CD4-positive, alpha-beta memory T cell (primary cell): Measurements from ENCODE around the gene WDPCP. TPM values are rescaled to one million over a fixed set of nuclear protein-coding genes. Genes with fewer than 3 reads are reported as not detected.
"Not testable (repeated sequence)": the region's sequence is repeated elsewhere in the genome, so short reads cannot be mapped to it uniquely, and the experiment has no call there.

ENCODE experiments used
- CTCF ChIA-PET: fragments of 350-600 bp; sonication (Branson Sonifier 250); formaldehyde crosslinking; loops from one replicate; lab custom pipeline; 2021; ENCODE audit warnings: inconsistent platforms; ENCODE audit not compliant: partially characterized antibody; lab: Charles Lee
- POLR2A ChIA-PET: fragments of 350-600 bp; sonication (Branson Sonifier 250); formaldehyde crosslinking; loops from one replicate; lab custom pipeline; 2021; ENCODE audit not compliant: partially characterized antibody; lab: Charles Lee
- DNase-seq, 5 donors: peaks; one replicate each; pipeline versions ENCODE4 v3.0.0 to v3.0.0-alpha.2; 2020 to 2022; ENCODE audit warnings: mixed read lengths in 1 of 5
- H3K27ac ChIP-seq: one replicate; pipeline ENCODE4 v1.7.0; 2013; ENCODE audit warnings: low read depth, low read length
- H3K27me3 ChIP-seq: 2 replicates; pipeline ENCODE4 v1.7.0; 2013; ENCODE audit warnings: mild to moderate bottlenecking, low read length, moderate library complexity; ENCODE audit not compliant: insufficient read depth
- H3K36me3 ChIP-seq: 2 replicates; pipeline ENCODE4 v1.7.0; 2013; ENCODE audit warnings: mild to moderate bottlenecking, low read length, moderate library complexity; ENCODE audit not compliant: insufficient read depth
- H3K4me1 ChIP-seq: 2 replicates; pipeline ENCODE4 v1.7.0; 2013; ENCODE audit warnings: mild to moderate bottlenecking, low read length, moderate library complexity; ENCODE audit not compliant: insufficient read depth
- H3K4me3 ChIP-seq, 2 donors: one replicate each; pipeline ENCODE4 v1.7.0; 2013; ENCODE audit warnings: low read length in 2 of 2, mild to moderate bottlenecking in 1 of 2
- H3K9me3 ChIP-seq, 2 donors: one replicate each; pipeline ENCODE4 v1.7.0; 2013; ENCODE audit warnings: low read length in 2 of 2, control low read depth in 1 of 2; ENCODE audit not compliant: control insufficient read depth in 1 of 2
- H3K27ac Mint-ChIP-seq, 7 donors: one replicate each; pipeline ENCODE4 v1.8.0; 2020 to 2021; ENCODE audit warnings: mixed read lengths in 7 of 7, mild to moderate bottlenecking in 6 of 7, inconsistent platforms in 3 of 7, moderate library complexity in 3 of 7
- H3K27me3 Mint-ChIP-seq, 2 donors: one replicate each; pipeline ENCODE4 v1.8.0; 2020 to 2021; ENCODE audit warnings: mixed read lengths in 2 of 2
- H3K36me3 Mint-ChIP-seq, 2 donors: one replicate each; pipeline ENCODE4 v1.8.0; 2020 to 2021; ENCODE audit warnings: mixed read lengths in 2 of 2, inconsistent platforms in 1 of 2, mild to moderate bottlenecking in 1 of 2
- H3K4me1 Mint-ChIP-seq, 4 donors: one replicate each; pipeline ENCODE4 v1.8.0; 2020 to 2021; ENCODE audit warnings: mixed read lengths in 4 of 4, mild to moderate bottlenecking in 1 of 4
- H3K4me3 Mint-ChIP-seq, 8 donors: one replicate each; pipeline ENCODE4 v1.8.0; 2020 to 2021; ENCODE audit warnings: mixed read lengths in 8 of 8, mild to moderate bottlenecking in 7 of 8, moderate library complexity in 6 of 8, inconsistent platforms in 3 of 8
- H3K9me3 Mint-ChIP-seq, 8 donors: one replicate each; pipeline ENCODE4 v1.8.0; 2020 to 2021; ENCODE audit warnings: mixed read lengths in 8 of 8, mild to moderate bottlenecking in 5 of 8, inconsistent platforms in 3 of 8, moderate library complexity in 1 of 8
- intact Hi-C: fragments of 100-400 bp; cut with micrococcal nuclease; formaldehyde crosslinking; loops from one replicate; pipeline ENCODE4 v1.15.1; 2023
- polyA plus RNA-seq, 2 donors: library from polyadenylated mRNA; unstranded; fragments of 300-500 nt; fragmentation: Illumina TruSeq; gene quantifications; one replicate each; pipeline ENCODE4 v1.2.3, GENCODE V29; 2021
- total RNA-seq, 2 experiments: library from RNA; stranded (reverse); gene quantifications; one replicate each; pipeline ENCODE4 v1.2.3, GENCODE V29; 2021

WDPCP gene
- total and polyA plus RNA-seq, 4 experiments from 2014 or later = 2.9 to 13.2 (median 6.9) TPM

- Histone ChIP-seq H3K4me1 (no peaks in the 10 kb centered on the region), H3K9me3 (no peaks in the 10 kb centered on the region), H3K4me3 (no peak overlapping the region), H3K27me3 (no peaks in the 10 kb centered on the region), H3K36me3 (no peaks in the 10 kb centered on the region), H3K27ac (no peak overlapping the region)
- H3K27me3 Mint-ChIP-seq = no peaks in the 10 kb centered on the region
- DNase-seq = no peak
- CTCF ChIA-PET = no interaction called here
- no peaks in the 10 kb centered on the region for H3K4me1 Mint-ChIP-seq
- POLR2A ChIA-PET = no interaction called here
- peaks cover 0 to 20% (median 11%) of the 10 kb centered on the region in 8 donors for H3K9me3 Mint-ChIP-seq
- intact Hi-C loops = no loop called here
- peak overlapping the region in 1 of 7 donors; percentile 79 for H3K27ac Mint-ChIP-seq
- H3K36me3 Mint-ChIP-seq = peaks cover 17 to 55% of the 10 kb centered on the region in 2 donors
- no peak overlapping the region for H3K4me3 Mint-ChIP-seq
Observed at GRCh38 chr2:63326473-63326872, 261.8 kb downstream of the WDPCP start.

- H3K4me3 Mint-ChIP-seq, intact Hi-C loops, DNase-seq, H3K36me3 ChIP-seq, H3K4me3 ChIP-seq, H3K27me3 Mint-ChIP-seq, H3K27ac ChIP-seq, CTCF ChIA-PET, H3K4me1 ChIP-seq, H3K9me3 ChIP-seq, H3K27ac Mint-ChIP-seq, H3K27me3 ChIP-seq, POLR2A ChIA-PET, H3K4me1 Mint-ChIP-seq: not testable (repeated sequence)
- Mint-ChIP-seq H3K9me3 (peaks cover 0 to 16% (median 10%) of the 10 kb centered on the region in 8 donors), H3K36me3 (peaks cover 14 to 51% of the 10 kb centered on the region in 2 donors)
Observed at GRCh38 chr2:63323662-63324061, 264.6 kb downstream of the WDPCP start.

- H3K9me3 ChIP-seq, H3K36me3 ChIP-seq, H3K4me1 ChIP-seq, H3K4me1 Mint-ChIP-seq, intact Hi-C loops, H3K4me3 Mint-ChIP-seq, H3K27ac ChIP-seq, POLR2A ChIA-PET, H3K4me3 ChIP-seq, CTCF ChIA-PET, H3K27ac Mint-ChIP-seq, H3K27me3 ChIP-seq, H3K27me3 Mint-ChIP-seq, DNase-seq: not testable (repeated sequence)
- Mint-ChIP-seq H3K36me3 (peaks cover 12 to 45% of the 10 kb centered on the region in 2 donors), H3K9me3 (peaks cover 2 to 16% (median 8%) of the 10 kb centered on the region in 8 donors)
Observed at GRCh38 chr2:63321973-63322372, 266.3 kb downstream of the WDPCP start.

DNA sequence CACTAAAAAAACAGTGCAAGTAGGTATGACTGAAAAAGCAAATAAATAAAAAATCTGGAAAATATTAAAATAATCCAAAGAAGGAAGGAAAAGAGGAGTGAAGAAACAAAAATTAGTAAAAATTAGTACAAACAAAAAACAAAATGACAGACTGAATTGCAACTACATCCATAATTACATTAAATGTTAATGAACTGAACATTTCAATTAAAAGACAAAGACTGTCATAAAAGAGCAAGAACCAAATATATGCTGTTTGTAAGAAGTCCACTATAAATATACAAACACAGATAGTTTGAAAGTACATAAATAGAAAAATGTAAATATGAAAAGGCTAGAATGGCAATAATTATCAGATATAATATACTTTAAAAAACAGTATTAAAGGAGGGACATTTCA lies 267.6 kb downstream of the WDPCP start:
- Mint-ChIP-seq H3K36me3 (peaks cover 13 to 40% of the 10 kb centered on the region in 2 donors), H3K27me3 (no peaks in the 10 kb centered on the region)
- CTCF ChIA-PET = no interaction called here

DNA sequence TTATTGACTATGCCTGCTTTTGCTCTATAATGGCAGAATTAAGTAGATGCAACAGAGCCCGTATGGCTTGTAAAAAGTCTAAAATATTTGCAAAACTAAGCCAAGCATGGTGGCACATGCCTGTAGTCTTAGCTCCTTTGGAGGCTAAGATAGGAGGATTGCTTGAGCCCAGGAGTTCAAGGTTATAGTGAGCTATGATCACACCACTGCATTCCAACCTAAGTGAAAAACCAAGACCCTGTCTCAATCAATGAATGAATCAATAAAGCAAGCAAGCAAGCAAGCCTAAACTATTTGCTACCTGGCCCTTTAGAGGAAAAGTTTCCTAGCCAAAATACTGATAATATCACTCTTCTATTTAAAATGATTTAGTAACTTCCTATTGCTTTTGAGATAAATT lies 277.7 kb downstream of the WDPCP start:
- Histone ChIP-seq H3K27ac (no peak overlapping the region), H3K4me1 (no peaks in the 10 kb centered on the region), H3K36me3 (no peaks in the 10 kb centered on the region), H3K9me3 (no peaks in the 10 kb centered on the region), H3K27me3 (no peaks in the 10 kb centered on the region), H3K4me3 (no peak overlapping the region)
- POLR2A ChIA-PET = no interaction called here
- Mint-ChIP-seq H3K9me3 (peaks cover 4 to 42% (median 32%) of the 10 kb centered on the region in 8 donors), H3K27me3 (no peaks in the 10 kb centered on the region), H3K4me1 (peaks cover 0 to 2% (median 0%) of the 10 kb centered on the region in 4 donors), H3K4me3 (no peak overlapping the region), H3K27ac (no peak overlapping the region), H3K36me3 (peaks cover 50 to 75% of the 10 kb centered on the region in 2 donors)
- CTCF ChIA-PET = no interaction called here
- DNase-seq = no peak
- intact Hi-C loops = no loop called here

More for the DNA sequence above, 267.6 kb downstream of the WDPCP start:
- intact Hi-C loops = no loop called here
- POLR2A ChIA-PET = no interaction called here
- H3K9me3 Mint-ChIP-seq = peaks cover 0 to 13% (median 7%) of the 10 kb centered on the region in 8 donors
- H3K9me3 ChIP-seq = no peaks in the 10 kb centered on the region
- H3K36me3 ChIP-seq = no peaks in the 10 kb centered on the region
- H3K27ac Mint-ChIP-seq = no peak overlapping the region
- no peaks in the 10 kb centered on the region for H3K4me1 Mint-ChIP-seq
- no peaks in the 10 kb centered on the region for H3K4me1 ChIP-seq
- no peak for DNase-seq
- H3K4me3 ChIP-seq = no peak overlapping the region
- no peaks in the 10 kb centered on the region for H3K27me3 ChIP-seq
- no peak overlapping the region for H3K27ac ChIP-seq
- no peak overlapping the region for H3K4me3 Mint-ChIP-seq

- Mint-ChIP-seq H3K4me3 (no peak overlapping the region), H3K27ac (no peak overlapping the region), H3K27me3 (no peaks in the 10 kb centered on the region), H3K36me3 (peaks cover 41 to 47% of the 10 kb centered on the region in 2 donors), H3K4me1 (no peaks in the 10 kb centered on the region), H3K9me3 (peaks cover 8 to 89% (median 72%) of the 10 kb centered on the region in 8 donors)
- intact Hi-C loops = no loop called here
- Histone ChIP-seq H3K4me1 (no peaks in the 10 kb centered on the region), H3K27ac (no peak overlapping the region), H3K36me3 (no peaks in the 10 kb centered on the region), H3K27me3 (no peaks in the 10 kb centered on the region), H3K9me3 (peaks cover 0 to 32% of the 10 kb centered on the region in 2 donors), H3K4me3 (no peak overlapping the region)
- ChIA-PET CTCF (no interaction called here), POLR2A (no interaction called here)
- DNase-seq = no peak
Observed at GRCh38 chr2:63301481-63301880, 286.8 kb downstream of the WDPCP start.

DNA sequence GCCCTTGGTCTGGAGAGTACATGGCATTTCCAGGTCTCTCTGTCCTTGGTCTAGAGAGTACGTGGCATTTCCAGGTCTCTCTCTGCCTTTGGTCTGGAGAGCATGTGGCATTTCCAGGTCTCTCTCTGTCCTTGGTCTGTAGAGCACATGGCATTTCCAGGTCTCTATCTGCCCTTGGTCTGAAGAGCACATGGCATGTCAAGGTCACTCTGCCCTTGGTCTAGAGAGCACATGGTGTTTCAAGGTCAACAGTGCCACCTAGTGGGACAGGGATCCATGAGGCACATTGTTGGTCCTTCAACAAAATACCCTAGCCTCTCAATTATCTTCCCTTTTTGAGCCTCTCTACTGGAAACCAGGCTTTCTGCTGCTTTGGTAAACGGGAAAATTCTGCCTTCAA lies 287.4 kb downstream of the WDPCP start:
- Histone ChIP-seq H3K9me3 (peaks cover 0 to 32% of the 10 kb centered on the region in 2 donors), H3K4me1 (no peaks in the 10 kb centered on the region), H3K4me3 (no peak overlapping the region), H3K36me3 (no peaks in the 10 kb centered on the region), H3K27ac (no peak overlapping the region), H3K27me3 (no peaks in the 10 kb centered on the region)
- H3K27ac Mint-ChIP-seq = no peak overlapping the region
- no peaks in the 10 kb centered on the region for H3K27me3 Mint-ChIP-seq
- ChIA-PET CTCF (no interaction called here), POLR2A (no interaction called here)
- DNase-seq = no peak
- H3K4me1 Mint-ChIP-seq = no peaks in the 10 kb centered on the region
- H3K4me3 Mint-ChIP-seq = no peak overlapping the region
- intact Hi-C loops = no loop called here
- peaks cover 40 to 46% of the 10 kb centered on the region in 2 donors for H3K36me3 Mint-ChIP-seq
- H3K9me3 Mint-ChIP-seq = peaks cover 7 to 89% (median 74%) of the 10 kb centered on the region in 8 donors

DNA sequence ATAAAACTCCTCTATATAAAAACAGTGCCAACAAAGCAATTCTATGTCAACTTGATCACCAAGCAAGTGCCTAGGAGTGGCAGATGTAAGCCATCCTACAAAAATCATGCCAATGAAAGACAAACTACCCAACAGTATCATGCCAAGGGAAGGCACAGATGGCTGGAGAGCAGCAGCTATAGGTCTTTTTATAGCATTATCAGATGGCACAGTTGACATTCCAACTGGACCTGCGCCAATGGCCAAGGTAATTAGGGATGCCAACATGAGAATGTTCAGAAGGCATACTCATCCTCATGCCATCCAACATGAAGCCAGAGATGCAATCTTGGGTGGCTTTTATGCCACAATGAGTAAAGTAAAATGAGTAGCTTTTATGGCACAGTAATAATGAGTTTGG lies 300.3 kb downstream of the WDPCP start:
- H3K27me3 Mint-ChIP-seq = no peaks in the 10 kb centered on the region
- Histone ChIP-seq H3K4me1 (no peaks in the 10 kb centered on the region), H3K27me3 (no peaks in the 10 kb centered on the region), H3K9me3 (peaks cover 0 to 3% of the 10 kb centered on the region in 2 donors), H3K36me3 (no peaks in the 10 kb centered on the region), H3K4me3 (no peak overlapping the region), H3K27ac (no peak overlapping the region)
- no peak overlapping the region for H3K4me3 Mint-ChIP-seq
- no peaks in the 10 kb centered on the region for H3K4me1 Mint-ChIP-seq
- peaks cover 15 to 28% of the 10 kb centered on the region in 2 donors for H3K36me3 Mint-ChIP-seq
- H3K9me3 Mint-ChIP-seq = peaks cover 4 to 71% (median 54%) of the 10 kb centered on the region in 8 donors
- ChIA-PET CTCF (no interaction called here), POLR2A (no interaction called here)
- no peak overlapping the region for H3K27ac Mint-ChIP-seq
- DNase-seq = no peak
- intact Hi-C loops = no loop called here
